ENCODE results near the gene CEP104. TPM values are rescaled to one million over a fixed set of nuclear protein-coding genes. Genes with fewer than 3 reads are reported as not detected.

The CEP104 gene
- total RNA-seq, 1 experiment from 2014 or later: 34.5 TPM

GRCh38 chr1:3857791-3858129 is 749 bp upstream of the CEP104 start:
- H2BK5ac ChIP-seq (ENCODE audit: insufficient read length, low read length): no peak overlapping the region
- no peak overlapping the region for H3K56ac ChIP-seq (ENCODE audit: insufficient read length, low read depth, low read length)
- H3K27me3 Mint-ChIP-seq (ENCODE audit: low read depth): peaks cover 2% of the 10 kb centered on the region; the same call in 1 of the 2 replicates
- H3K79me2 ChIP-seq (ENCODE audit: insufficient read depth, low read length): 0 out of 2 replicates have a peak, but pooled peaks cover 2% of the 10 kb centered on the region
- H4K20me1 ChIP-seq (ENCODE audit: control insufficient read depth, insufficient read depth, insufficient read length): no peaks in the 10 kb centered on the region
- no peaks in the 10 kb centered on the region for H3K4me1 ChIP-seq (ENCODE audit: insufficient read depth, low read length)
- H2BK15ac ChIP-seq (ENCODE audit: low read depth, low read length): no peak overlapping the region
- H3T11ph ChIP-seq (ENCODE audit: low read length): no peak overlapping the region
- H3K23ac ChIP-seq (ENCODE audit: insufficient read length, low read depth, low read length): no peak overlapping the region
- H2BK120ac ChIP-seq (ENCODE audit: low read depth, low read length, poor library complexity, severe bottlenecking): no peak overlapping the region
- no peak overlapping the region for H3K4ac ChIP-seq (ENCODE audit: low read depth, low read length)
- H3K27me3 ChIP-seq (ENCODE audit: insufficient read depth, low read length): no peaks in the 10 kb centered on the region
- H3K4me3 Mint-ChIP-seq: peak overlapping the region; percentile 91 to 95
- H3K4me1 Mint-ChIP-seq: peaks cover 20 to 25% of the 10 kb centered on the region in 2 experiments
- no peaks in the 10 kb centered on the region; a peak in 1 of 7 replicates for H3K36me3 Mint-ChIP-seq (ENCODE audit: insufficient read depth in 1 of 3, low read depth in 3 of 3)
- WGBS (ENCODE audit: extremely low coverage, insufficient read length, low lambda C conversion rate): no CpG with 5 or more reads among the region's 21 CpGs
- no peaks in the 10 kb centered on the region for H3K9me3 ChIP-seq (ENCODE audit: control insufficient read depth, low read depth, low read length)
- no peak overlapping the region for H2BK12ac ChIP-seq (ENCODE audit: insufficient read length, low read depth, low read length)
- H3K79me1 ChIP-seq (ENCODE audit: insufficient read depth, low read depth, low read length, poor library complexity, severe bottlenecking): no peaks in the 10 kb centered on the region
- no peak for TF ChIP-seq CTCF (conservative IDR thresholded peaks at IDR 0.05)
- no peak overlapping the region for H4K91ac ChIP-seq (ENCODE audit: insufficient read length, low read depth, low read length)
- no peak overlapping the region for H3K9ac ChIP-seq (ENCODE audit: extremely low read depth, insufficient read length, low read length)
- H3K23me2 ChIP-seq (ENCODE audit: insufficient read length, low read depth, low read length, poor library complexity, severe bottlenecking): peaks cover 8% of the 10 kb centered on the region
- H4K5ac ChIP-seq (ENCODE audit: insufficient read length, low read depth, low read length): no peak overlapping the region
- peak overlapping the region; percentile 50 for H3K4me2 ChIP-seq (ENCODE audit: insufficient read depth, insufficient read length, low read length)
- H2AK5ac ChIP-seq (ENCODE audit: insufficient read length, low read length): no peak overlapping the region
- H2AFZ ChIP-seq (ENCODE audit: low read length): no peak overlapping the region
- no peaks in the 10 kb centered on the region for H3K9me3 Mint-ChIP-seq
- no peak for DNase-seq
- H2BK20ac ChIP-seq (ENCODE audit: low read depth, low read length, poor library complexity, severe bottlenecking): no peak overlapping the region
- H3K27ac Mint-ChIP-seq: no peak overlapping the region
- no peak overlapping the region for H3K27ac ChIP-seq (ENCODE audit: insufficient read length, low read depth, low read length)
- no peak overlapping the region for H3K14ac ChIP-seq (ENCODE audit: insufficient read depth, low read length)
- no peak overlapping the region for H3K18ac ChIP-seq (ENCODE audit: insufficient read length, low read depth, low read length)
- no peak overlapping the region for H4K8ac ChIP-seq (replicated peaks; ENCODE audit: insufficient read length, low read depth, low read length)

Data from H9 (cell line).